Forelimb muscle (tissue), 1 donor: Measurements from ENCODE around the gene TMEM220. TPM values are rescaled to one million over a fixed set of nuclear protein-coding genes. Genes with fewer than 3 reads are reported as not detected.
"Not testable (repeated sequence)": the region's sequence is repeated elsewhere in the genome, so short reads cannot be mapped to it uniquely, and the experiment has no call there.

Source experiments
- DNase-seq: peaks from one replicate; pipeline ENCODE4 v3.0.0-alpha.2; 2013; ENCODE audit warnings: low read depth
- polyA plus RNA-seq: library from polyadenylated mRNA; unstranded; fragments of 120-200 nt; gene quantifications from one replicate; pipeline ENCODE4 v1.2.1, GENCODE V29; 2013; ENCODE audit not compliant: insufficient read length

TMEM220 gene
- polyA plus RNA-seq, 1 donor: 11.3 TPM

GRCh38 chr17:10728331-10728892 lies 1.4 kb downstream of the TMEM220 start:
- no peak for DNase-seq

GRCh38 chr17:10727192-10727591 lies 2.6 kb downstream of the TMEM220 start:
- DNase-seq: no peak

GRCh38 chr17:10726196-10726595 lies 3.6 kb downstream of the TMEM220 start:
- DNase-seq: no peak

GRCh38 chr17:10725262-10725661 lies 4.6 kb downstream of the TMEM220 start:
- DNase-seq: no peak

DNA sequence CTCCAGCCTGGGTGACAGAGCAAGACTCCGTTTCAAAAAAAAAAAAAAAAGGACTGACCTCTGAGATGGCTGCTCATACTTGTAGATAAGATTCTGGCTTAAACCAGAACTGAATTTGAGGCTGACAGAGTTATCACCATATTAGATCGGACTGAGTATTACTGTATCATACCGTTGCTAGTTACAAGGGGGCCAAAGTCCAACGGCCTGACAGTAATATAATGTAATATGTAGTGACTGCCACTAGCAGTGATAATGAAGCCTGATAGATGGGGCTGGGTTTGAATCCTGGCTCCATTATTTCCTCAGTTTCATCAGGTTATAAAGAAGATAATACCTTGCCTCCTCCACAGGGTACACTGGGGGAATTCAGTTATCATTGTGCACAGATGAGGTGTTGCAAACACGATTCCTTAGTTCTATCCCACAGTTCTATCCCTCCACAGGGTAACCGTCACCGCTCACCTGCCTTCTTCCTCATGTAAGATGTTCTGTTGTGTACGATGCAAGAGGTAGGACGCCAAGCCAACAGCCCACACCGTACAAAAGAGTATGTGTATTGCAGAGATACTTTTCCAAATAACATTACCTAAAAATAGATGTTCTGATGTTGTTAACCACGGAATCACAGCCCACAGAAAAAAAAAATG lies 5.2 kb downstream of the TMEM220 start:
- no peak for DNase-seq

GRCh38 chr17:10718547-10718946 lies 11.3 kb downstream of the TMEM220 start:
- no peak for DNase-seq

DNA sequence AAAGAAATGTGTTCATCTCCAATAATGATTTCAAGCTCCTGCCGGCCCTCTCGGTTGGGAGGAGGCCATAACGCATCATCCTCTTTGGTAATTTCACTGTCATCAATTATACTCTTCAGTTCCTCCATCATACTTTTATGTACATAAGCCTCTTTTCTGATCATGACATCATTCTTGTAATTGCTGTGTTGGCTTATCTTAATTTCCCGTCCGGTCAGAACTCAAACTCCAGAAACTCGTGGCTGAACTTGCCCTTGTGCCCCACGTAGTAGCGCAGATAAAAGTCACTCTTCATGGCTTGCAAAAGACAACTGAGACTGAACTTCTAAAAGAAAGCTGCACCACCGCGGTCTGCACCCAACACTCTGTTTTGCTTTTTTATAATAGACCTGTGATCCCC lies 13.6 kb downstream of the TMEM220 start:
- DNase-seq: no peak

GRCh38 chr17:10713318-10713717 lies 16.5 kb downstream of the TMEM220 start:
- no peak for DNase-seq

- no peak for DNase-seq
Observed at GRCh38 chr17:10705727-10706126, 24.1 kb downstream of the TMEM220 start.

- no peak for DNase-seq
Observed at GRCh38 chr17:10702574-10702973, 27.2 kb downstream of the TMEM220 start.

DNA sequence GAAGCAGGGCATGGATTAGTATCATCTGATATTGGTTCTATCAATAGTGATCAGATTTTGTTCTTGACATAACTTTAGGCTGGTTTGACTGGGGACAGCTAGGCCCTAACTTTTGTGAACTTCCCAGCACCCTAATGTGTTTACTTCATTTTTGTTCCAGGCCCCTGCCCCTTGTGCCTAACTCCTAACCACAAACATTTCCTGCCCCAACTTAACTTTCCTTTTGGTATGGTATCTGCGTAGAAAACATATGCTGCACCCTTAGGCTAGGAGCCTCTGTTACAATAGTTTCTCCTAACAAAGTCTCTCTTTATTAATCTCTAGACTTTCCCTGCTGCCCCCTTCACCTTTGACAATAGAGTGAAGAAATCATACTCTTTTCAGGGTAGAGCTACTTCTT lies 30.0 kb downstream of the TMEM220 start:
- DNase-seq: no peak

DNA sequence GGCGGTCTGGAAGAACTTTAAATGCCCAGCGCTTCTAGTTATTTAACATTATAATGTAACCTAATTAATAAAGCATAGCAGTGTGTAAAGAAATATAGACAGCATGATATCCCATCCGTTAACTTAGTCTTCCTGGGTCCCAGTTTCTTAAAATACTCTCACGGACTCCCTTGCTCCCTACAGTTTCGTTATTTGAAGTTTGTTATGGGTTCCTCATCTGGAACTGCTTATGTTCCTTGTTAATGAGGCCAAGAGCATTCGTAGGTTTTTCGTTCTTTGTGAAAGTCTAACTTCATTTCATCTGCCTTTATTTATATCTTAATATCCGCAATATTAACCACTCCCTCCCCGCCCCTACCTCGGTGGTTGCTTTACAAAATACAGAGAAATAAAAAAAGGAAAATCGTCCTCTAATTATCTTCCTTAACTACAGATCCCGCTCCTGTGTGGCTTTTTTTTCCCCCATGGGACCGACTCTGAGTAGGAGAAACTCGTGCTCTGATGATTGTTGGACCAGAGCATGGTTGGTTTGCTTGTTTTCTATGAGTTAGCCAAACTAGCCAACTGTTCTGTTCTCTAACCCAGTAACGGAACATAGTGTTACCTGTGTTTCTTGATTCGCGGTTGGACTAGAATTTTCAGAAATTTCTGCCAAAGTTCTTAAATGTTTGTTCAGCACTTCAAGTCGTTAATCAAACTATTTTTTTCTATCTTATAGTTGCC lies 31.6 kb downstream of the TMEM220 start:
- no peak for DNase-seq

GRCh38 chr17:10697092-10698081 lies 32.4 kb downstream of the TMEM220 start, which contains the start of the genes ADPRM and SCO1:
ADPRM (plus strand) TSS chr17:10697594; CDS start chr17:10704927, 7,333 bp downstream.
SCO1 (minus strand) TSS chr17:10697533; CDS start chr17:10697507, 26 bp downstream.
- DNase-seq: peak; percentile 91

DNA sequence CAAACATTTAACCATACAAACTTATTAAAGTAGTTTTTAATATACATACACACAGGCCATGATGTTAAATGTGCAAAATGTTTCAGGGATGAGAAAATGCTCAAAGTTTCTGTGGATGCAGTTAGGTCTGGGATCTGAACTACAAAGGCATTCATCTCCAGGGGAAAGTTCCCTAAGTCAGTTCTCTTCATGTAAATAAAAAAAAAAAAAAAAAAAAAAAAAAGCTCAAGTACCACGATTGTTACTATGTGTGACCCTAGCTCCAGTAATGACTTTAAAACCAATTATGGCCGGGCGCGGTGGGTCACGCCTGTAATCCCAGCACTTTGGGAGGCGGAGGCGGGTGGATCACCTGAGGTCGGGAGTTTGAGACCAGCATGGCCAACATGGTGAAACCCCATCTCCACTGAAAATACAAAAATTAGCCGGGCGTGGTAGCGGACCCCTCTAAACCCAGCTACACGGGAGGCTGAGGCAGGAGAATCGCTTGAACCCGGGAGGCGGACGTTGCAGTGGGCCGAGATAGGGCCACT lies 33.9 kb downstream of the TMEM220 start:
- DNase-seq: not testable (repeated sequence)

DNA sequence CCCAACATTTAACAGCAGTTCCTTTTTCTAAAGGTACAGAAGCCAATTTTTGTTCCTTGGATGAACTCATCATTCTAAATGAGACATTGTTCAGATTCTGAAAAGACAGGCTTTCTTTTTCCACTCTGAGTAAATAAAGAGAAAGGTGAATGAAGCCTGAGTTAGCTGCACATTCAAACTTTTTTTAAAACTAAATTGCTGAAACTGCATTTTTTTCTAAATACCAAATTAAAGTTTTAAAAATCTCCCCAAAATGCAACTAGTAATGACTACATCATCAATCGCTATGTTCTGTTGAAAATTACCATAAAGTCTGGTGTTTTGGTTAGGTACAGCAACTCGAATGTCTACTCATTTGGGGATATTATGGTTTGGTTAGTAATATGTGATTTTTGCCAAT lies 42.3 kb downstream of the TMEM220 start:
- no peak for DNase-seq

- DNase-seq: no peak
Observed at GRCh38 chr17:10683853-10684252, 46.0 kb downstream of the TMEM220 start.

DNA sequence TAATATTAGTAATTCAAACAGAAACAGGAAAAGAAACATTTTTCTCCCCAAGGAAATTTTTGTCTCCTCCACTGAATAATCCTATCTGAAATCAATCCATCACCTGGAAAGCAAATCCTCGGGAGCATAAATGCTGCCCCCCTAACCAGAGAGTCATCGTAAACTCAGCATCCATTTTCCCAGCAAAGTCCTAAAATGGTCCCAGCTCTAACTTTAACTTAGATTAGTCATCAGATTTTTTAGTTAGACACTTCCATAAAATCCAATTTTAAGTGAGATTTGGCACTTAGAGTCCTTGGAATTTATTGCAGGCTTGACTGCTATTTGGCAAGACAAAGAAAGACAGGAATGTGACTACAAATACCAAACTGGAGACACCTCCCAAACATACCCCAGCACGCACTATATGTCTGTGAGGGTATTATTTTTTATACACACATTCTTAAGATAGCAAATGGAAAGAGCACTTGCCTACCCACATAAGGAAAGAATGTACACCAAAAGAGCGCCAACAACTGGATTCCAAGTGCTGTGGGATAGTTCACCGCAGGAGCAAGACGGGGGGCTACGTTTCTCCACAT lies 47.9 kb downstream of the TMEM220 start:
- DNase-seq: no peak

DNA sequence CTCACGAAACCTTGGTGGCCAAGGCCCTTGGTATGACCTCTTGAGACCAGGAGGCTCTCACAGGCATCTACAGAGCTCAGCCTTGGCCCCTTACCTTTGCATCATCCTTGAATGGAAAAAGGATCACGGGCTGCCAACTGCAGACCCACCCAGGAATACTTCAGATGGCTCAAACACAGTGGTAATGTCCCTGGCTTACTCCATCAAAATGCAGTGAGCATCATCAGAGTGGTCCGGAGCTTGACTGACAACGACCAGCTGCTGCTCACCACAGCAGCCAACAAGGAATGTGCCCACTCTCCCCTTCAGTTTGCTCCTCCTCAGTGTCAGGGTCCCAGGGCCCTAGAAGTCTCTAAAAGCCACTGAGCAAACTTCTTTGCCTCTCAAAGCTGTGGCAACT lies 55.1 kb downstream of the TMEM220 start:
- no peak for DNase-seq

DNA sequence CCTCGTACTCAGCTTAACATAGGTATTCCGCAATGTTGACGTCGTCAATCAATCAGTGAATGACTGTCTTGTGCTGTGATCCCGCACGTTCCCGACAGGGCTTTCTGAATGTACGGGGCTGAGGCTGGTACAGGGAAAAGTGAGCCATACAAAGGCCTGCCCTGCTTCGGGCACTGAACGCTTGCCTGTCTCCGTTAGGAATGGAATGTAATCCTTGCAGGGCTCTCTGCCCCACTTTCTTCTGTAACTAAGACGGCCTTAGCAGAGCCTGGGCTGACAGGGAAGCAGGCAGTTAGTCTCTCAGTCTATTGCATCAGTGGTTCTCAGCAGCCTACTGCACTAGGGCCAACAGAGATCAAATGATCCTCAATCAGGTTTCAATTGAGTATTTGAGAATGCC lies 56.5 kb downstream of the TMEM220 start:
- no peak for DNase-seq

GRCh38 chr17:10668775-10669174 lies 61.0 kb downstream of the TMEM220 start:
- DNase-seq: no peak

- no peak for DNase-seq
Observed at GRCh38 chr17:10666906-10667305, 62.9 kb downstream of the TMEM220 start.
